Activated effector memory CD4-positive, alpha-beta T cell treated with Interleukin-2 at 50 U/mL for 16 hours (primary cell): ENCODE measurements around the gene ITFG1.
"Not testable (repeated sequence)": the region's sequence is repeated elsewhere in the genome, so short reads cannot be mapped to it uniquely, and the experiment has no call there.

ENCODE experiments used
- DNase-seq: peaks from one replicate; pipeline ENCODE4 v3.0.0-alpha.2; 2020

ITFG1 gene

GRCh38 chr16:47229053-47230050, 231.5 kb downstream of the ITFG1 start:
- no peak for DNase-seq

GRCh38 chr16:47228241-47228640, 232.6 kb downstream of the ITFG1 start:
- DNase-seq: no peak

GRCh38 chr16:47213761-47214440, 247.0 kb downstream of the ITFG1 start:
- DNase-seq: no peak

- no peak for DNase-seq
Observed at GRCh38 chr16:47211218-47211617, 249.6 kb downstream of the ITFG1 start.

GRCh38 chr16:47204736-47205504, 255.9 kb downstream of the ITFG1 start:
- DNase-seq: no peak

GRCh38 chr16:47203433-47203832, 257.4 kb downstream of the ITFG1 start:
- DNase-seq: not testable (repeated sequence)

GRCh38 chr16:47198180-47198575, 262.7 kb downstream of the ITFG1 start:
- no peak for DNase-seq

GRCh38 chr16:47197536-47198179, 263.2 kb downstream of the ITFG1 start:
- DNase-seq: no peak

- DNase-seq: no peak
Observed at GRCh38 chr16:47196457-47196856, 264.4 kb downstream of the ITFG1 start.

GRCh38 chr16:47182318-47182717, 278.5 kb downstream of the ITFG1 start:
- DNase-seq: no peak

GRCh38 chr16:47181066-47181465, 279.8 kb downstream of the ITFG1 start:
- not testable (repeated sequence) for DNase-seq

GRCh38 chr16:47180073-47180472, 280.8 kb downstream of the ITFG1 start:
- DNase-seq: no peak

GRCh38 chr16:47175152-47175551, 285.7 kb downstream of the ITFG1 start:
- no peak for DNase-seq

- no peak for DNase-seq
Observed at GRCh38 chr16:47162670-47163420, 298.0 kb downstream of the ITFG1 start.

- DNase-seq: no peak
Observed at GRCh38 chr16:47161464-47161863, 299.4 kb downstream of the ITFG1 start.

GRCh38 chr16:47160422-47160821, 300.4 kb downstream of the ITFG1 start:
- no peak for DNase-seq

- DNase-seq: no peak
Observed at GRCh38 chr16:47158992-47159391, 301.9 kb downstream of the ITFG1 start.

- no peak for DNase-seq
Observed at GRCh38 chr16:47156680-47157215, 304.1 kb downstream of the ITFG1 start.

GRCh38 chr16:47152501-47152900, 308.4 kb downstream of the ITFG1 start:
- not testable (repeated sequence) for DNase-seq

GRCh38 chr16:47150067-47150466, 310.8 kb downstream of the ITFG1 start:
- DNase-seq: no peak

GRCh38 chr16:47144559-47144877, 316.3 kb downstream of the ITFG1 start:
- DNase-seq: no peak
